Caco-2 (cell line): Measurements from ENCODE around the gene FARSB. TPM values are rescaled to one million over a fixed set of nuclear protein-coding genes. Genes with fewer than 3 reads are reported as not detected.

ENCODE experiments used
- BruUV-seq: library from RNA; stranded (reverse); fragments of 400-500 nt; replicated peaks from 2 replicates; lab custom pipeline; 2021; lab: Mats Ljungman, UMichigan
- CTCF ChIA-PET: fragments of 300-600 bp; sonication (Branson Sonifier 250); formaldehyde crosslinking; loops from one replicate; lab custom pipeline; 2022; ENCODE audit warnings: antibody characterized with exemption; lab: Charles Lee
- POLR2A ChIA-PET: fragments of 300-600 bp; sonication (Branson Sonifier 250); formaldehyde crosslinking; loops from one replicate; lab custom pipeline; 2022; ENCODE audit warnings: antibody characterized with exemption; lab: Charles Lee
- DNase-seq, 2 experiments: peaks; one replicate each; pipeline versions ENCODE4 v3.0.0 to v3.0.0-alpha.2; 2020 to 2022
- H3K27me3 ChIP-seq: replicated peaks from 2 replicates; pipeline ENCODE4 v1.6.0; 2011; ENCODE audit warnings: low read length; ENCODE audit not compliant: control insufficient read depth, insufficient read depth
- H3K36me3 ChIP-seq: 2 replicates; pipeline ENCODE4 v1.5.1; 2011; ENCODE audit warnings: low read length; ENCODE audit not compliant: control insufficient read depth, insufficient read depth
- H3K4me1 ChIP-seq: fragments of 250-450 bp; sonication (Bioruptor Pico); 2 replicates; pipeline ENCODE4 v1.5.1; 2020; ENCODE audit warnings: mild to moderate bottlenecking
- H3K4me3 ChIP-seq: 2 replicates; pipeline ENCODE4 v1.5.1; 2011; ENCODE audit warnings: low read depth, mild to moderate bottlenecking, control low read depth, low read length
- H3K9me3 ChIP-seq: fragments of 250-450 bp; sonication (Bioruptor Pico); 2 replicates; pipeline ENCODE4 v1.5.1; 2020; ENCODE audit warnings: mild to moderate bottlenecking, moderate library complexity
- H3K27ac Mint-ChIP-seq: one replicate; pipeline ENCODE4 v1.8.0; 2022; ENCODE audit warnings: mixed read lengths; ENCODE audit not compliant: unreplicated experiment
- H3K27me3 Mint-ChIP-seq: one replicate; pipeline ENCODE4 v1.8.0; 2022; ENCODE audit warnings: mixed read lengths; ENCODE audit not compliant: insufficient read depth, unreplicated experiment
- H3K36me3 Mint-ChIP-seq: one replicate; pipeline ENCODE4 v1.8.0; 2022; ENCODE audit warnings: mild to moderate bottlenecking, mixed read lengths; ENCODE audit not compliant: insufficient read depth, unreplicated experiment
- H3K4me1 Mint-ChIP-seq: one replicate; pipeline ENCODE4 v1.8.0; 2022; ENCODE audit warnings: low read depth, mixed read lengths; ENCODE audit not compliant: unreplicated experiment
- H3K4me3 Mint-ChIP-seq: one replicate; pipeline ENCODE4 v1.8.0; 2022; ENCODE audit warnings: mild to moderate bottlenecking, moderate library complexity, mixed read lengths; ENCODE audit not compliant: unreplicated experiment
- H3K9me3 Mint-ChIP-seq: one replicate; pipeline ENCODE4 v1.8.0; 2022; ENCODE audit warnings: mixed read lengths; ENCODE audit not compliant: unreplicated experiment
- intact Hi-C: fragments of 100-400 bp; cut with micrococcal nuclease; formaldehyde crosslinking; loops from one replicate; pipeline ENCODE4 v1.10.0; 2022; ENCODE audit not compliant: unreplicated experiment
- total RNA-seq: library from RNA; stranded (reverse); gene quantifications from 2 replicates; pipeline ENCODE4 v1.2.3, GENCODE V29; 2022
- TF ChIP-seq, protein P1 (sequence below), 2 experiments: fragments of 200-600 bp in 1 of 2; IDR thresholded peaks; 1 replicate in 1 of 2; 2 replicates in 1 of 2; pipeline versions ENCODE4 v1.5.1 to v1.8.0; 2011 to 2022; ENCODE audit warnings: antibody characterized with exemption in 1 of 2, control low read depth in 1 of 2, inconsistent platforms in 1 of 2, low read depth in 1 of 2, low read length in 1 of 2, mild to moderate bottlenecking in 1 of 2, moderate library complexity in 1 of 2; ENCODE audit not compliant: insufficient read depth in 1 of 2, severe bottlenecking in 1 of 2, unreplicated experiment in 1 of 2

Gene FARSB
- total RNA-seq, 1 experiment from 2014 or later = 48.9 TPM

DNA sequence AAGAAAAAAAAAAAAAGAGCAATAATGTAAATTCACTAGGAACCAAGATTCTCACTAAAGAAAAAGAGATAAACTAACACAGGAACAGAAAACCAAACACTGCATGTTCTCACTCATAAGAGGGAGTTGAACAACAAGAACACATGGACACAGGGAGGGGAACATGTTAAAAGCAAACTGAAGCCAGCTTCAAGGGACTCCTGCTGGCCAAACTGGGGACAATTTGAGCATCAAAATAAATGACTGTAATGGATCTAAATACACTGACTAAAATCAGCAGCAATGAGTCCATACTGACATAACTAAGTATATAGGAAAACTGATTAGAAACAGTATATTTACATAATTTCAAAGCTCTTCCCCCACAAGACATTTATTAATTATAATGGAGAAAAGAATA is 73.0 kb downstream of the FARSB start:
- intact Hi-C loops = no loop called here
- ChIA-PET CTCF (interaction anchor here (0.7 to 1.5 kb wide), 2 partner anchors 12 to 531 kb away, joined by 3 to 4 read pairs; no protein-coding TSS in a partner anchor), POLR2A (no interaction called here)
- H3K27ac Mint-ChIP-seq = no peak overlapping the region
- Histone ChIP-seq H3K9me3 (no peaks in the 10 kb centered on the region), H3K4me3 (no peak overlapping the region), H3K4me1 (no peaks in the 10 kb centered on the region), H3K36me3 (no peaks in the 10 kb centered on the region; the same call in 1 of the 2 replicates), H3K27me3 (no peaks in the 10 kb centered on the region)
- peak in 1 of 2 experiments; percentile 23 for DNase-seq
- H3K4me1 Mint-ChIP-seq = no peaks in the 10 kb centered on the region
- no peaks in the 10 kb centered on the region for H3K36me3 Mint-ChIP-seq
- H3K4me3 Mint-ChIP-seq = no peak overlapping the region
- no TSS peak for BruUV-seq
- TF ChIP-seq, protein P1, sequence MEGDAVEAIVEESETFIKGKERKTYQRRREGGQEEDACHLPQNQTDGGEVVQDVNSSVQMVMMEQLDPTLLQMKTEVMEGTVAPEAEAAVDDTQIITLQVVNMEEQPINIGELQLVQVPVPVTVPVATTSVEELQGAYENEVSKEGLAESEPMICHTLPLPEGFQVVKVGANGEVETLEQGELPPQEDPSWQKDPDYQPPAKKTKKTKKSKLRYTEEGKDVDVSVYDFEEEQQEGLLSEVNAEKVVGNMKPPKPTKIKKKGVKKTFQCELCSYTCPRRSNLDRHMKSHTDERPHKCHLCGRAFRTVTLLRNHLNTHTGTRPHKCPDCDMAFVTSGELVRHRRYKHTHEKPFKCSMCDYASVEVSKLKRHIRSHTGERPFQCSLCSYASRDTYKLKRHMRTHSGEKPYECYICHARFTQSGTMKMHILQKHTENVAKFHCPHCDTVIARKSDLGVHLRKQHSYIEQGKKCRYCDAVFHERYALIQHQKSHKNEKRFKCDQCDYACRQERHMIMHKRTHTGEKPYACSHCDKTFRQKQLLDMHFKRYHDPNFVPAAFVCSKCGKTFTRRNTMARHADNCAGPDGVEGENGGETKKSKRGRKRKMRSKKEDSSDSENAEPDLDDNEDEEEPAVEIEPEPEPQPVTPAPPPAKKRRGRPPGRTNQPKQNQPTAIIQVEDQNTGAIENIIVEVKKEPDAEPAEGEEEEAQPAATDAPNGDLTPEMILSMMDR (IDR thresholded peaks at IDR 0.05; ENCODE audit: insufficient read depth in 1 of 2, low read depth in 1 of 2, low read length in 1 of 2, severe bottlenecking in 1 of 2, unreplicated experiment in 1 of 2) = peak; percentile 26 to 41
- no peaks in the 10 kb centered on the region for H3K27me3 Mint-ChIP-seq
- no peaks in the 10 kb centered on the region for H3K9me3 Mint-ChIP-seq

DNA sequence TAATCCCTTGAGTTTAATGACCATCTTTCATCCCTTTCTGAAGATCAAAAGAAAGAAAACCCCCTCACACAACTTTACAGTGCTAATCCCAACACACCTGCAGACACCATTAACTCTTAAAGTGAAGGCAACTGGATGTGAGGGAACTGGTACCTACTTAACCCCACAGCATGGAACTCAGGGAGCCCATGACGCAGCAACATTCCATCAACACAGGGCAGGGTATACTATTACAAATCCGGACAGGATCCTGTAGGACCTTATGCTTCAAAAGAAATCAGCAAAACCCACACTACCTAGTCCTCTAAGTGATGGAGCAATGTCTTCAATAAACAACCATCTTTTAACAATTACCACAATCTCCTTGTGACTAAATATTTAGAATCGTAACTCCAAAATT is 78.6 kb downstream of the FARSB start:
- Histone ChIP-seq H3K27me3 (no peaks in the 10 kb centered on the region), H3K4me3 (no peak overlapping the region), H3K9me3 (no peaks in the 10 kb centered on the region), H3K36me3 (no peaks in the 10 kb centered on the region), H3K4me1 (no peaks in the 10 kb centered on the region)
- H3K27me3 Mint-ChIP-seq = no peaks in the 10 kb centered on the region
- DNase-seq = no peak
- intact Hi-C loops = no loop called here
- TF ChIP-seq, protein P1 (IDR thresholded peaks at IDR 0.05; ENCODE audit: insufficient read depth in 1 of 2, low read depth in 1 of 2, low read length in 1 of 2, severe bottlenecking in 1 of 2, unreplicated experiment in 1 of 2) = no peak
- peaks cover 14% of the 10 kb centered on the region for H3K36me3 Mint-ChIP-seq
- ChIA-PET POLR2A (no interaction called here), CTCF (no interaction called here)
- BruUV-seq = no TSS peak
- H3K27ac Mint-ChIP-seq = no peak overlapping the region
- no peak overlapping the region for H3K4me3 Mint-ChIP-seq
- H3K4me1 Mint-ChIP-seq = peaks cover 7% of the 10 kb centered on the region
- no peaks in the 10 kb centered on the region for H3K9me3 Mint-ChIP-seq

DNA sequence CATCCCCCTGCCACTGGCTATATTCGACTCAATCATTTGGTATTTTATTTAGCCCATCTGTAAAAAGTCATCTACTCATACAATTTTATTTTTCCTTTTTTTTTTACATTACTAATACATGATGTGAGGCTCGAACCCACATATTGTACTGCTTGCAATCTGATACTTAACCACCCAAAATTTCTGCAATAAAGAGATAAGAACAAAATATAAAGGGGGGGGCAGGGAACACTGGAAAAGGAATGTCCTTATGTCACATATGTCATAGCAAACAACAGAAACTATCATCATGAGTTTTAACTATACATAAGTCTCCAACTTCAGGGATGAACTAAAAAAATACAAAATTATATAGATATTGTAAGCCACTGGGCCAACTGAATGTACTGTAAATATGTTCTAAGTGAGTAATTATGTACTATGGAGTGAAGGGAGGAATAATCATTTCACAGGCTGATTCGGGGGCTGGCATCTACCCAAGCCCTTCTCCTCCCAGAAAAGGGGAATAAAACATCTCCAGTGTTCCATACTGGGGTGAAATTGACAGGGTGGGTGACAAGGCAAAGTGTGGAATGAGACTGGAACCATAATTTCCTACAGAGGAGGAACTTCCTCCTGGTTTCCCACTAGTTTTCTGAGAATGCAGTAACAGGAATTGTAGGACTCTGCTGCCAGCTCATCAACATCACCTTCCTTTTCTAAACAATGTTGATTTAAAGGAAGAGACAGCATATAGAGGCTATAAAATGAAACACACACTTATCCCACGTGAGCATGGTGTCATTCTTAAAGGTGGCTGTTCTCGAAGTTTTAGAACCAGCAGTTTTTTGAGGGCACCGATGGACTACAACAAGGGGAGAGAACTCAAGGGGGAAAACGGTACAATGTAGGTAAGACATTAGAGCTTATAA is 79.5 kb downstream of the FARSB start:
- Mint-ChIP-seq H3K9me3 (no peaks in the 10 kb centered on the region), H3K36me3 (peaks cover 23% of the 10 kb centered on the region), H3K27me3 (no peaks in the 10 kb centered on the region), H3K4me3 (no peak overlapping the region), H3K4me1 (peaks cover 7% of the 10 kb centered on the region), H3K27ac (no peak overlapping the region)
- Histone ChIP-seq H3K4me3 (no peak overlapping the region), H3K4me1 (no peaks in the 10 kb centered on the region), H3K27me3 (no peaks in the 10 kb centered on the region), H3K36me3 (no peaks in the 10 kb centered on the region), H3K9me3 (no peaks in the 10 kb centered on the region)
- TF ChIP-seq, protein P1 (IDR thresholded peaks at IDR 0.05; ENCODE audit: insufficient read depth in 1 of 2, low read depth in 1 of 2, low read length in 1 of 2, severe bottlenecking in 1 of 2, unreplicated experiment in 1 of 2) = no peak
- ChIA-PET POLR2A (no interaction called here), CTCF (no interaction called here)
- intact Hi-C loops = no loop called here
- BruUV-seq = no TSS peak
- no peak for DNase-seq
